Measurements from ENCODE around the gene PARP1.

- TF ChIP-seq, protein P1, sequence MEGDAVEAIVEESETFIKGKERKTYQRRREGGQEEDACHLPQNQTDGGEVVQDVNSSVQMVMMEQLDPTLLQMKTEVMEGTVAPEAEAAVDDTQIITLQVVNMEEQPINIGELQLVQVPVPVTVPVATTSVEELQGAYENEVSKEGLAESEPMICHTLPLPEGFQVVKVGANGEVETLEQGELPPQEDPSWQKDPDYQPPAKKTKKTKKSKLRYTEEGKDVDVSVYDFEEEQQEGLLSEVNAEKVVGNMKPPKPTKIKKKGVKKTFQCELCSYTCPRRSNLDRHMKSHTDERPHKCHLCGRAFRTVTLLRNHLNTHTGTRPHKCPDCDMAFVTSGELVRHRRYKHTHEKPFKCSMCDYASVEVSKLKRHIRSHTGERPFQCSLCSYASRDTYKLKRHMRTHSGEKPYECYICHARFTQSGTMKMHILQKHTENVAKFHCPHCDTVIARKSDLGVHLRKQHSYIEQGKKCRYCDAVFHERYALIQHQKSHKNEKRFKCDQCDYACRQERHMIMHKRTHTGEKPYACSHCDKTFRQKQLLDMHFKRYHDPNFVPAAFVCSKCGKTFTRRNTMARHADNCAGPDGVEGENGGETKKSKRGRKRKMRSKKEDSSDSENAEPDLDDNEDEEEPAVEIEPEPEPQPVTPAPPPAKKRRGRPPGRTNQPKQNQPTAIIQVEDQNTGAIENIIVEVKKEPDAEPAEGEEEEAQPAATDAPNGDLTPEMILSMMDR (IDR thresholded peaks at IDR 0.05) = peak in 3 of 4 experiments; percentile 47 to 59 (median 48)
- TF ChIP-seq EP300 (IDR thresholded peaks at IDR 0.05) = no peak
- no peak for TF ChIP-seq POLR2A (IDR thresholded peaks at IDR 0.05)
These were observed 16.5 kb upstream of the PARP1 start for GRCh38 chr1:226424221-226425003.

Data from sigmoid colon (tissue), 4 donors.